Breast epithelium (tissue), 3 donors: ENCODE data around the gene LTV1.

Source experiments
- CTCF ChIP-seq, 3 donors: fragments of 450-650 bp; IDR thresholded peaks; one replicate each; pipeline ENCODE4 v1.5.1; 2016 to 2017; ENCODE audit warnings: antibody characterized with exemption in 3 of 3, mild to moderate bottlenecking in 3 of 3, moderate library complexity in 3 of 3
- POLR2A ChIP-seq: fragments of 450-650 bp; IDR thresholded peaks from one replicate; pipeline ENCODE4 v1.6.1; 2016; ENCODE audit warnings: antibody characterized with exemption, mild to moderate bottlenecking, moderate library complexity
- POLR2AphosphoS5 ChIP-seq, 3 donors: sonication (generic); formaldehyde crosslinking; IDR thresholded peaks; one replicate each; pipeline ENCODE4 v1.6.1; 2017; ENCODE audit warnings: antibody characterized with exemption in 3 of 3

GRCh38 chr6:143807103-143807772 is 35.9 kb upstream of the LTV1 start:
- TF ChIP-seq POLR2A (no peak), CTCF (IDR thresholded peaks at IDR 0.05) (no peak), POLR2AphosphoS5 (IDR thresholded peaks at IDR 0.05) (no peak)
